Measurements from ENCODE around the gene KCNK17.
A peak's percentile ranks its signal among the peaks of the same experiment; 100 is the strongest.

DNA sequence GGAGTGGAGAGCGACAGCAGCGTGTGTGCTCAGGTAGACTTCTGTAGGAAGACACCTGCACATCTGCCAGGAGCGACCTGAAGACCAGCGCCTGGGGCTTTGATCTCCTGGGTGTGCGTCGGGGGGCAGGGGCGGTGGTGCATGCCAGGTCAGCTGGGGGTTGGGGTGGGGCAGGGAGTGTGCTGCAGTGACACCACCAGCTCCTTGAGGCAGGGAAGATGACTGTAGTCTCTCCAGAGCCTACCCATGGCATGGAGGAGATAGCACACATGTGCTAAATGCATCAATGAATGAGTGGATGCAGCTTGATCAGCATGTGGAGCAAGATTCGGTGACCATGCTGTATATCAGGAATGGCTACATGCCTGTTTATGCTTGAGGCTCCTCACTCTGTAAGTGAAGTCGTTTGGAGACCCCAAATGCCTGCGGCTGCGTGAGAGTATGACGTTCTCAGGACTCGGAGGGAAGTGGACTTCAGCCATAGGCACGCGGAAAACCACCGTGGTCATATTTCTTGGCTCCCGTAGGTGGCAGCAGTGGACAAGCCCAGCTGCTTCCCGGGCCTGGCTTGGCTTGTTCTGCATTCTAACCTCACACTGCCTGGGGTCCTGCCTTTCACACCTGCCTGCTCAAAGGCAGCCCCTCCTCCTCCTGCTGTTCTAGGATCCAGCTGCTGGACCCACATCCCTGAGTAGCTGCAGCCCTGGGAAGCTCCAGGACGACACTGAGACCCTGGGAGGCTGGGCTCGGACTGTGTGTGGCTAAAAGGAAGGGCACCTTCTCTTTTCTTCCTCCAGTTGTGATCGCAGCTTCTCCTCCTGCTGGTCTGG lies 47.7 kb upstream of the KCNK17 start:
- no peak for TF ChIP-seq EZH2 (IDR thresholded peaks at IDR 0.05; ENCODE audit: low read length, unreplicated experiment)
- TF ChIP-seq, protein P1, sequence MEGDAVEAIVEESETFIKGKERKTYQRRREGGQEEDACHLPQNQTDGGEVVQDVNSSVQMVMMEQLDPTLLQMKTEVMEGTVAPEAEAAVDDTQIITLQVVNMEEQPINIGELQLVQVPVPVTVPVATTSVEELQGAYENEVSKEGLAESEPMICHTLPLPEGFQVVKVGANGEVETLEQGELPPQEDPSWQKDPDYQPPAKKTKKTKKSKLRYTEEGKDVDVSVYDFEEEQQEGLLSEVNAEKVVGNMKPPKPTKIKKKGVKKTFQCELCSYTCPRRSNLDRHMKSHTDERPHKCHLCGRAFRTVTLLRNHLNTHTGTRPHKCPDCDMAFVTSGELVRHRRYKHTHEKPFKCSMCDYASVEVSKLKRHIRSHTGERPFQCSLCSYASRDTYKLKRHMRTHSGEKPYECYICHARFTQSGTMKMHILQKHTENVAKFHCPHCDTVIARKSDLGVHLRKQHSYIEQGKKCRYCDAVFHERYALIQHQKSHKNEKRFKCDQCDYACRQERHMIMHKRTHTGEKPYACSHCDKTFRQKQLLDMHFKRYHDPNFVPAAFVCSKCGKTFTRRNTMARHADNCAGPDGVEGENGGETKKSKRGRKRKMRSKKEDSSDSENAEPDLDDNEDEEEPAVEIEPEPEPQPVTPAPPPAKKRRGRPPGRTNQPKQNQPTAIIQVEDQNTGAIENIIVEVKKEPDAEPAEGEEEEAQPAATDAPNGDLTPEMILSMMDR (conservative IDR thresholded peaks at IDR 0.05; ENCODE audit: low read depth, low read length), result peak; percentile 77

Measured in PC-3 (cell line).